Activated CD4-positive, alpha-beta T cell treated with anti-CD3 and anti-CD28 coated beads, Interleukin-2, amount 50 U/mL, for 4 hours (primary cell): ENCODE measurements around the gene GPRC6A.

ENCODE experiments used
- DNase-seq, 2 experiments: peaks; one replicate each; pipeline ENCODE4 v3.0.0-alpha.2; 2020

The GPRC6A gene

GRCh38 chr6:116783852-116784251 is 45.0 kb downstream of the GPRC6A start:
- DNase-seq, result no peak

- no peak for DNase-seq
Measured at GRCh38 chr6:116779573-116780164, 49.2 kb downstream of the GPRC6A start.

- DNase-seq, result no peak
Measured at GRCh38 chr6:116773886-116774285, 55.0 kb downstream of the GPRC6A start.

- no peak for DNase-seq
Measured at GRCh38 chr6:116772450-116772849, 56.4 kb downstream of the GPRC6A start.

- DNase-seq, result no peak
Measured at GRCh38 chr6:116767715-116768114, 61.2 kb downstream of the GPRC6A start.

GRCh38 chr6:116766506-116767176 is 62.2 kb downstream of the GPRC6A start:
- DNase-seq, result no peak

GRCh38 chr6:116764961-116765841 is 63.7 kb downstream of the GPRC6A start, which contains the start of gene FAM162B:
Gene FAM162B (minus strand): TSS chr6:116765719. CDS start chr6:116765576, 143 bp downstream.
- no peak for DNase-seq

- DNase-seq, result no peak
Measured at GRCh38 chr6:116764629-116764960, 64.3 kb downstream of the GPRC6A start.

GRCh38 chr6:116763906-116764628 is 64.8 kb downstream of the GPRC6A start:
- no peak for DNase-seq

- no peak for DNase-seq
Measured at GRCh38 chr6:116763048-116763447, 65.8 kb downstream of the GPRC6A start.

GRCh38 chr6:116762235-116762634 is 66.6 kb downstream of the GPRC6A start:
- DNase-seq, result no peak

- DNase-seq, result no peak
Measured at GRCh38 chr6:116761779-116762178, 67.1 kb downstream of the GPRC6A start.

- DNase-seq, result no peak
Measured at GRCh38 chr6:116745176-116745575, 83.7 kb downstream of the GPRC6A start.
